SU-DHL-6 (cell line): ENCODE measurements around the gene KIF21B.

ENCODE experiments used
- H2AFZ ChIP-seq: fragments of 200-600 bp; sonication (generic); 2 replicates; pipeline ENCODE4 v1.6.1; 2014; ENCODE audit warnings: low read depth, mild to moderate bottlenecking, moderate library complexity, mixed read lengths, antibody characterized with exemption, low read length; ENCODE audit not compliant: severe bottlenecking
- H3F3A ChIP-seq: fragments of 200-600 bp; shearing (Covaris generic); 2 replicates; pipeline ENCODE4 v1.6.0; 2016; ENCODE audit warnings: antibody characterized with exemption, mild to moderate bottlenecking; ENCODE audit not compliant: insufficient read depth
- H3K27ac ChIP-seq: fragments of 200-600 bp; sonication (generic); 2 replicates; pipeline ENCODE4 v1.5.1; 2016; ENCODE audit warnings: low read depth, mild to moderate bottlenecking, low read length, moderate library complexity, mixed read lengths
- H3K27me3 ChIP-seq: fragments of 200-600 bp; sonication (generic), shearing (Covaris generic); 2 replicates; pipeline ENCODE4 v1.6.0; 2014; ENCODE audit warnings: mild to moderate bottlenecking, low read length
- H3K36me3 ChIP-seq: fragments of 200-600 bp; sonication (generic); 2 replicates; pipeline ENCODE4 v1.6.1; 2014; ENCODE audit warnings: mild to moderate bottlenecking, low read length, mixed read lengths
- H3K4me2 ChIP-seq: fragments of 300-600, 200-600 bp; shearing (Covaris generic), sonication (generic); 2 replicates; pipeline ENCODE4 v1.6.0; 2014; ENCODE audit warnings: low read length, low read depth, mild to moderate bottlenecking; ENCODE audit not compliant: poor library complexity, severe bottlenecking
- H3K4me3 ChIP-seq: fragments of 200-600 bp; sonication (generic); 2 replicates; pipeline ENCODE4 v1.5.1; 2014; ENCODE audit warnings: antibody characterized with exemption, low read length, mild to moderate bottlenecking, mixed read lengths; ENCODE audit not compliant: insufficient read depth, poor library complexity, severe bottlenecking
- H3K79me2 ChIP-seq: fragments of 200-600 bp; sonication (generic); 2 replicates; pipeline ENCODE4 v1.6.1; 2014; ENCODE audit warnings: mild to moderate bottlenecking, low read length, moderate library complexity; ENCODE audit not compliant: insufficient read depth
- H3K9ac ChIP-seq: fragments of 200-600 bp; sonication (generic); 2 replicates; pipeline ENCODE4 v1.7.0; 2014; ENCODE audit warnings: mild to moderate bottlenecking, low read length
- H3K9me2 ChIP-seq: fragments of 200-600 bp; sonication (generic); replicated peaks from 2 replicates; pipeline ENCODE4 v1.6.1; 2014; ENCODE audit warnings: low read length; ENCODE audit not compliant: insufficient read depth
- H3K9me3 ChIP-seq: fragments of 200-600 bp; sonication (generic); 2 replicates; pipeline ENCODE4 v1.6.1; 2014; ENCODE audit warnings: low read length, mixed read lengths; ENCODE audit not compliant: insufficient read depth
- H4K20me1 ChIP-seq: fragments of 200-600 bp; sonication (generic); 2 replicates; pipeline ENCODE4 v1.6.1; 2014; ENCODE audit warnings: low read depth, mild to moderate bottlenecking, antibody characterized with exemption, low read length, moderate library complexity, mixed read lengths
- EZH2phosphoT487 ChIP-seq: fragments of 200-600 bp; sonication (generic), shearing (Covaris generic); conservative IDR thresholded peaks from 2 replicates; pipeline ENCODE4 v1.6.1; 2018; ENCODE audit warnings: mild to moderate bottlenecking, antibody characterized with exemption, low read length, moderate library complexity, mixed read lengths
- TF ChIP-seq, protein P1 (sequence below): fragments of 200-600 bp; sonication (generic); IDR thresholded peaks from one replicate; pipeline ENCODE4 v1.5.1; 2017; ENCODE audit warnings: antibody characterized with exemption, mild to moderate bottlenecking, low read length, moderate library complexity; ENCODE audit not compliant: insufficient read depth, poor library complexity, severe bottlenecking

The KIF21B gene

DNA sequence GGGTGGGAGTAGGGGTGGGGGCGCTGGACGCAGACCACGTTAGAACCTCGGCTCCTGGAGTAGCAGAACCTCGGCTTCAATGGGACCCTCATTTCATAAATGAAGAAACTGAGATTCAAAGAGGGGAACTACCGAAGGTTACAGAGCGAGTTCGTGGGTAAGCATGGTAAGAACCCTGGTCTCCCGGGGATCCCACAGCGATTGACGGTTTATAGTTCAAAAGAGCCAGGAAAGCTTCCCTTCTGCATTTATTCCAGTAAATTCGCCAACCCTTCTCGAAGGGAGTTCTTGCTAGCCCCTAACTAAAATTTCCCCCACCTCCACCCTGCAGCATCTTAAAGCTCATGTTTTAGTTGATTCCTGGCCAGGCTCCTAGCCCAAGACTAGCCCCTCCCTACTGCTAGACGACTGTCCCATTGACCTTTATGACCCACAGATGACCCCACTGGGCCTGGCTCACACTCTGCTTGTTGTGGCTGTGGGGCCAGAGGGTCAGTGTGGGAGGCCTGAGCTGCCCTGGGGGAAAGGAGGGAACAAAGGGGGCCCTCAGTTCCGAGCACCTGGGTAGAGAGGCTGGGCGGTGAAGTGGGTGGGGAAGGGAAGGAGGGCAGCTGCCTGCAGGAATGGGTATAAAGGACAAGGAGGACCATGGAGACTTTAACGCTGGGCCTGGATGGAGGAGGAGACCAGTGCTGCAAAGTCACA lies 558 bp upstream of the KIF21B start:
- Histone ChIP-seq H4K20me1 (no peaks in the 10 kb centered on the region), H3F3A (peaks cover 8% of the 10 kb centered on the region), H2AFZ (no peak overlapping the region), H3K9me2 (no peaks in the 10 kb centered on the region), H3K4me2 (peak overlapping the region; percentile 39), H3K27ac (no peak overlapping the region), H3K79me2 (no peaks in the 10 kb centered on the region), H3K9me3 (no peaks in the 10 kb centered on the region), H3K36me3 (no peaks in the 10 kb centered on the region), H3K27me3 (no peaks in the 10 kb centered on the region), H3K9ac (no peak overlapping the region), H3K4me3 (no peak overlapping the region)
- TF ChIP-seq, protein P1, sequence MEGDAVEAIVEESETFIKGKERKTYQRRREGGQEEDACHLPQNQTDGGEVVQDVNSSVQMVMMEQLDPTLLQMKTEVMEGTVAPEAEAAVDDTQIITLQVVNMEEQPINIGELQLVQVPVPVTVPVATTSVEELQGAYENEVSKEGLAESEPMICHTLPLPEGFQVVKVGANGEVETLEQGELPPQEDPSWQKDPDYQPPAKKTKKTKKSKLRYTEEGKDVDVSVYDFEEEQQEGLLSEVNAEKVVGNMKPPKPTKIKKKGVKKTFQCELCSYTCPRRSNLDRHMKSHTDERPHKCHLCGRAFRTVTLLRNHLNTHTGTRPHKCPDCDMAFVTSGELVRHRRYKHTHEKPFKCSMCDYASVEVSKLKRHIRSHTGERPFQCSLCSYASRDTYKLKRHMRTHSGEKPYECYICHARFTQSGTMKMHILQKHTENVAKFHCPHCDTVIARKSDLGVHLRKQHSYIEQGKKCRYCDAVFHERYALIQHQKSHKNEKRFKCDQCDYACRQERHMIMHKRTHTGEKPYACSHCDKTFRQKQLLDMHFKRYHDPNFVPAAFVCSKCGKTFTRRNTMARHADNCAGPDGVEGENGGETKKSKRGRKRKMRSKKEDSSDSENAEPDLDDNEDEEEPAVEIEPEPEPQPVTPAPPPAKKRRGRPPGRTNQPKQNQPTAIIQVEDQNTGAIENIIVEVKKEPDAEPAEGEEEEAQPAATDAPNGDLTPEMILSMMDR, result no peak
- no peak for TF ChIP-seq EZH2phosphoT487

DNA sequence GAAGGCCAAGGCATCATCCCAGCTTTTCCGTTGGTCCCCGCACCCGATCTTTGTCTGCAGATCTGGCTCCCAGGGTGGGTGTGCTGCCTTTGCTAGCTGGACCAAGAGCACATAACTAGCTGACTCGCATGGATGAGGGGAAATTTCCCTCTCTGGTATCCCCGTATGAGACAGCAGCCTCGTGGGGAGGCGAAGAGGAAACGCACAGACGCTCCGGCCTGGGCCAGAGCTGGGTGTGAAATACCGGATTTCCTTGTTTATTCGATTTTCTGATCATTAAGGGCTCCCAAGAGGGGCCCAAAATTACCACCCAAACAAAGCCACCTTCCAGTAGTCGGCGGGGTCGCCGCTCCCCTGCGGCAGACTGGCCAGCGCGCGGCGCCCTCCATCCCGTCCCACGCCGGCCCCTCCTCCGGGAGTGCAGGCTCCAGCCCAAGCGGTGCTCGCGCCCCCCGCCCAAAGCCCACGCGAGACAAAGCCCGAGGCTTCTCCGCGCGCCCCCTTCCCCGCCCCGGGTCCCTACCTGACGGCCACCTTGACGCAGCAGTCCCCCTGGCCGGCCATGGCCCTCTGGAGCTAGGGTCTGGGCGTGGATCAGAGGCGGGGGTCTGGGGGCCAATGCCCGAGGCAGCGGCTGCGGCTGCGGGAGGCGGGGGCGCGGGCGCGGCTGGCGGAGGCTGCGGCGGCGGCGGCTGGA lies 546 bp downstream of the KIF21B start:
- Histone ChIP-seq H3F3A (peaks cover 8% of the 10 kb centered on the region), H3K9ac (peak overlapping the region; percentile 32; the same call in 1 of the 2 replicates), H3K9me2 (no peaks in the 10 kb centered on the region), H3K27ac (no peak overlapping the region), H3K27me3 (no peaks in the 10 kb centered on the region), H3K79me2 (no peaks in the 10 kb centered on the region), H3K4me3 (peak overlapping the region; percentile 46), H3K36me3 (no peaks in the 10 kb centered on the region), H3K4me2 (peak overlapping the region; percentile 58), H4K20me1 (no peaks in the 10 kb centered on the region), H3K9me3 (no peaks in the 10 kb centered on the region), H2AFZ (no peak overlapping the region)
- no peak for TF ChIP-seq EZH2phosphoT487
- TF ChIP-seq, protein P1, result no peak

DNA sequence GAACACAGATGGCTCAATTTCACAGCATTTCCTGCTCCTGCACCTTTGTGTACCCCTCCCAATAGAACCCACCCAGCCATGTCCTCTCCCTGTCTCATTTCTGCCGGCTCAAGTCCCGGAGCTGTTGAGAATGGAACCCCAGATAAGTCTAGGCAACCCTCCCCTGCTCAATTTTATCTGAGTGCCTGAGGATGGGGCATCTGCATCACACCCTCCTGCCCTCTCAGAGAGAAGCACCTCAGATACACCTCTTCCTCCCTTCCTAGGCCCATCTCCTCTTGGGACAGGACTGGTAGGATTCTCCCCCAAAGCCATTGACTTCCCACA lies 1.1 kb downstream of the KIF21B start:
- Histone ChIP-seq H3K79me2 (no peaks in the 10 kb centered on the region), H3K4me3 (no peak overlapping the region), H4K20me1 (no peaks in the 10 kb centered on the region), H3K36me3 (no peaks in the 10 kb centered on the region), H3K4me2 (peak overlapping the region; percentile 58), H3K9me3 (no peaks in the 10 kb centered on the region), H2AFZ (no peak overlapping the region), H3F3A (peaks cover 8% of the 10 kb centered on the region), H3K27me3 (no peaks in the 10 kb centered on the region), H3K27ac (no peak overlapping the region), H3K9me2 (no peaks in the 10 kb centered on the region), H3K9ac (no peak overlapping the region)
- TF ChIP-seq, protein P1, result no peak
- no peak for TF ChIP-seq EZH2phosphoT487
